Adrenal gland (tissue), 12 donors: ENCODE results near the gene DGKE. TPM values are rescaled to one million over a fixed set of nuclear protein-coding genes. Genes with fewer than 3 reads are reported as not detected.

Experiments used
- DNase-seq, 7 donors: peaks; one replicate each; pipeline ENCODE4 v3.0.0-alpha.2; 2019 to 2020
- H3K27ac ChIP-seq, 5 donors: fragments of 200-600 bp; sonication (generic) in 4 of 5; 1 replicate in 3 of 5; 2 replicates in 2 of 5; pipeline versions ENCODE4 v1.5.1 to v1.8.0; 2016 to 2020; ENCODE audit warnings: mild to moderate bottlenecking in 1 of 5
- H3K27me3 ChIP-seq: fragments of 200-600 bp; 2 replicates; pipeline ENCODE4 v1.8.0; 2021
- H3K36me3 ChIP-seq, 2 donors: fragments of 200-600 bp; replicated peaks in 1 of 2; 1 replicate in 1 of 2; 2 replicates in 1 of 2; pipeline versions ENCODE4 v1.5.1 to v1.8.0; 2018 to 2022
- H3K4me1 ChIP-seq, 2 donors: fragments of 200-600 bp; replicated peaks in 1 of 2; 1 replicate in 1 of 2; 2 replicates in 1 of 2; pipeline versions ENCODE4 v1.5.1 to v1.8.0; 2018 to 2021
- H3K4me3 ChIP-seq, 4 donors: fragments of 200-600 bp; sonication (generic) in 3 of 4; one replicate each; pipeline ENCODE4 v1.5.1; 2016 to 2018
- H3K9me3 ChIP-seq, 3 donors: fragments of 200-600 bp; sonication (generic) in 1 of 3; replicated peaks in 1 of 3; 1 replicate in 2 of 3; 2 replicates in 1 of 3; pipeline versions ENCODE4 v1.5.1 to v1.8.0; 2016 to 2021
- CTCF ChIP-seq, 6 experiments: fragments of 450-650 bp in 4 of 6; fragments of 200-600 bp in 2 of 6; sonication (generic) in 1 of 6; IDR thresholded peaks; 1 replicate in 5 of 6; 2 replicates in 1 of 6; pipeline versions ENCODE4 v1.5.1 to v1.8.0; 2016 to 2021; ENCODE audit warnings: antibody characterized with exemption in 6 of 6, mild to moderate bottlenecking in 2 of 6, moderate library complexity in 1 of 6
- POLR2A ChIP-seq, 2 donors: fragments of 450-650 bp; IDR thresholded peaks; one replicate each; pipeline ENCODE4 v1.6.1; 2017; ENCODE audit warnings: antibody characterized with exemption in 2 of 2, mild to moderate bottlenecking in 2 of 2, moderate library complexity in 1 of 2
- WGBS, 4 donors: extraction: QIAGEN DNeasy Blood & Tissue Kit in 2 of 4; methylation state at CpG; one replicate each; pipeline versions ENCODE4 v1.1.5 to v1.1.7; 2013 to 2017; 5-methylcytosine and 5-hydroxymethylcytosine counted together
- intact Hi-C, 2 donors: fragments of 100-400 bp; cut with DNase I; formaldehyde crosslinking; loops; one replicate each; pipeline versions ENCODE4 v1.14.1 to v1.15.0; 2022 to 2023
- polyA plus RNA-seq, 3 donors: library from polyadenylated mRNA; stranded (reverse); fragments of 200-250 nt in 2 of 3; fragments of 350-450 nt in 1 of 3; fragmentation: Illumina TruSeq in 1 of 3; extraction: RNeasy Lipid Tissue Mini Kit (QIAGEN cat#74804) in 1 of 3; gene quantifications; one replicate each; pipeline ENCODE4 v1.2.3, GENCODE V29; 2013 to 2014
- total RNA-seq, 9 donors: library from RNA; depleted of rRNA in 4 of 9; stranded (reverse); fragments of >200 nt in 4 of 9; fragments of 120-200 nt in 1 of 9; fragmentation: NEBNext Ultra II Directional in 1 of 9; extraction: Animal tissue kit (Norgen Biotek cat#: 25700) in 1 of 9; gene quantifications; one replicate each; pipeline versions ENCODE4 v1.1.0 to v1.2.4, GENCODE V29; 2013 to 2023
- donor health status: healthy with polysubstance abuse.
- donor health status: Bipolar disorder and iron deficiency.
- donor health status: DM: yes; HTN: yes; CAD: no.
- donor health status: DM: no; HTN: no; CAD: no.
- donor health status: DM: no; HTN: no; CAD: no.
- donor health status: DM: yes; HTN: yes; CAD: no.

The DGKE gene
- total and polyA plus RNA-seq, 12 donors, result 0.97 to 8.4 (median 3.8) TPM

- H3K36me3 ChIP-seq, result peaks cover 0 to 31% of the 10 kb centered on the region in 2 donors
- no peaks in the 10 kb centered on the region for H3K27me3 ChIP-seq
- H3K4me3 ChIP-seq, result peak overlapping the region in 1 of 4 donors; percentile 15
- peaks cover 34 to 56% of the 10 kb centered on the region in 2 donors for H3K4me1 ChIP-seq
- intact Hi-C loops, result no loop called here
- no peaks in the 10 kb centered on the region for H3K9me3 ChIP-seq
- TF ChIP-seq POLR2A (IDR thresholded peaks at IDR 0.05), result no peak
- no peak for TF ChIP-seq CTCF (IDR thresholded peaks at IDR 0.05)
- 33 to 48% (median 38%) methylated on average over 6 of the region's 6 CpGs for WGBS, 4 donors
- peak overlapping the region in 4 of 5 donors; percentile 14 to 70 (median 50) for H3K27ac ChIP-seq
- DNase-seq, result peak in 6 of 7 donors; percentile 37 to 69 (median 64)
Measured at GRCh38 chr17:56909742-56910508, 76.0 kb downstream of the DGKE start.

GRCh38 chr17:56910509-56911235 is 76.7 kb downstream of the DGKE start:
- no peaks in the 10 kb centered on the region for H3K27me3 ChIP-seq
- H3K4me1 ChIP-seq, result peaks cover 41 to 63% of the 10 kb centered on the region in 2 donors
- DNase-seq, result no peak
- peaks cover 0 to 25% of the 10 kb centered on the region in 2 donors for H3K36me3 ChIP-seq
- H3K4me3 ChIP-seq, result peak overlapping the region in 1 of 4 donors; percentile 15
- H3K27ac ChIP-seq, result peak overlapping the region in 4 of 5 donors; percentile 14 to 70 (median 50)
- 71 to 76% (median 73%) methylated on average over 4 to 7 of the region's 7 CpGs for WGBS, 4 donors
- H3K9me3 ChIP-seq, result no peaks in the 10 kb centered on the region
- intact Hi-C loops, result no loop called here
- no peak for TF ChIP-seq POLR2A (IDR thresholded peaks at IDR 0.05)
- no peak for TF ChIP-seq CTCF (IDR thresholded peaks at IDR 0.05)

GRCh38 chr17:56912105-56912999 is 78.4 kb downstream of the DGKE start:
- peak; percentile 35 to 80 (median 60) for DNase-seq
- TF ChIP-seq POLR2A (IDR thresholded peaks at IDR 0.05) (no peak), CTCF (IDR thresholded peaks at IDR 0.05) (no peak)
- Histone ChIP-seq H3K36me3 (peaks cover 0 to 9% of the 10 kb centered on the region in 2 donors), H3K27ac (peak overlapping the region in 3 of 5 donors; percentile 87 to 95 (median 92)), H3K4me3 (peak overlapping the region; percentile 65 to 82 (median 76)), H3K4me1 (peaks cover 47 to 70% of the 10 kb centered on the region in 2 donors), H3K9me3 (no peaks in the 10 kb centered on the region), H3K27me3 (no peaks in the 10 kb centered on the region)
- WGBS, 4 donors, result 54 to 68% (median 63%) methylated on average over 15 to 21 of the region's 21 CpGs
- intact Hi-C loops, result no loop called here
